GM08714 (cell line): Measurements from ENCODE around the gene KAZN.

Source experiments
- H3K4me3 ChIP-seq: fragments of 200-500 bp; sonication (Bioruptor generic); 2 replicates; pipeline ENCODE4 v1.5.1; 2014; ENCODE audit warnings: mild to moderate bottlenecking, low read length, inconsistent platforms
- ZNF274 ChIP-seq: IDR thresholded peaks from 2 replicates; pipeline ENCODE4 v1.6.1; 2012; ENCODE audit warnings: mild to moderate bottlenecking, low read depth, low read length

KAZN gene

GRCh38 chr1:14862114-14862771, 263.8 kb downstream of the KAZN start:
- no peak for TF ChIP-seq ZNF274

GRCh38 chr1:14865106-14865505, 266.6 kb downstream of the KAZN start:
- no peak for TF ChIP-seq ZNF274
- no peak overlapping the region for H3K4me3 ChIP-seq

More at GRCh38 chr1:14862114-14862771, 263.8 kb downstream of the KAZN start:
- H3K4me3 ChIP-seq: no peak overlapping the region

- TF ChIP-seq ZNF274: no peak
- no peak overlapping the region for H3K4me3 ChIP-seq
These were observed 268.6 kb downstream of the KAZN start for GRCh38 chr1:14866911-14867612.

GRCh38 chr1:14869187-14869586, 270.7 kb downstream of the KAZN start:
- TF ChIP-seq ZNF274: no peak
- no peak overlapping the region for H3K4me3 ChIP-seq

GRCh38 chr1:14871218-14871970, 272.9 kb downstream of the KAZN start:
- H3K4me3 ChIP-seq: no peak overlapping the region
- no peak for TF ChIP-seq ZNF274

GRCh38 chr1:14872762-14873161, 274.3 kb downstream of the KAZN start:
- no peak overlapping the region for H3K4me3 ChIP-seq
- TF ChIP-seq ZNF274: no peak

- H3K4me3 ChIP-seq: no peak overlapping the region
- TF ChIP-seq ZNF274: no peak
These were observed 275.2 kb downstream of the KAZN start for GRCh38 chr1:14873677-14874076.

- no peak for TF ChIP-seq ZNF274
- no peak overlapping the region for H3K4me3 ChIP-seq
These were observed 277.3 kb downstream of the KAZN start for GRCh38 chr1:14875524-14876509.

GRCh38 chr1:14876747-14877146, 278.3 kb downstream of the KAZN start:
- no peak for TF ChIP-seq ZNF274
- H3K4me3 ChIP-seq: no peak overlapping the region

- no peak for TF ChIP-seq ZNF274
- no peak overlapping the region for H3K4me3 ChIP-seq
These were observed 278.7 kb downstream of the KAZN start for GRCh38 chr1:14877224-14877623.

- no peak for TF ChIP-seq ZNF274
- H3K4me3 ChIP-seq: no peak overlapping the region
These were observed 279.6 kb downstream of the KAZN start for GRCh38 chr1:14878124-14878523.

GRCh38 chr1:14878951-14879350, 280.5 kb downstream of the KAZN start:
- H3K4me3 ChIP-seq: no peak overlapping the region
- TF ChIP-seq ZNF274: no peak

GRCh38 chr1:14880456-14881316, 282.2 kb downstream of the KAZN start:
- H3K4me3 ChIP-seq: no peak overlapping the region
- no peak for TF ChIP-seq ZNF274
